Tibial nerve (tissue), 4 donors: ENCODE results near the gene LRBA. TPM values are rescaled to one million over a fixed set of nuclear protein-coding genes. Genes with fewer than 3 reads are reported as not detected.

Experiments used
- DNase-seq, 2 donors: peaks; one replicate each; pipeline ENCODE4 v3.0.0-alpha.2; 2019; ENCODE audit warnings: low spot score in 2 of 2
- H3K27ac ChIP-seq, 4 donors: fragments of 200-600 bp; sonication (generic) in 3 of 4; one replicate each; pipeline ENCODE4 v1.5.1; 2017 to 2019; ENCODE audit warnings: mild to moderate bottlenecking in 1 of 4
- H3K27me3 ChIP-seq, 2 donors: fragments of 200-600 bp; sonication (generic) in 1 of 2; one replicate each; pipeline versions ENCODE4 v1.5.1 to v1.6.0; 2017 to 2019
- H3K36me3 ChIP-seq, 3 donors: fragments of 200-600 bp; sonication (generic); one replicate each; pipeline ENCODE4 v1.5.1; 2018 to 2019
- H3K4me1 ChIP-seq, 4 donors: fragments of 200-600 bp; sonication (generic) in 3 of 4; one replicate each; pipeline ENCODE4 v1.5.1; 2017 to 2019
- H3K4me3 ChIP-seq, 4 donors: fragments of 200-600 bp; sonication (generic) in 3 of 4; one replicate each; pipeline ENCODE4 v1.5.1; 2017 to 2019; ENCODE audit warnings: mild to moderate bottlenecking in 1 of 4, moderate library complexity in 1 of 4
- H3K9me3 ChIP-seq, 4 donors: fragments of 200-600 bp; sonication (generic) in 3 of 4; one replicate each; pipeline ENCODE4 v1.5.1; 2017 to 2019
- CTCF ChIP-seq, 5 experiments: fragments of 200-600 bp in 3 of 5; fragments of 450-650 bp in 2 of 5; sonication (generic) in 3 of 5; IDR thresholded peaks; one replicate each; pipeline ENCODE4 v1.5.1; 2016 to 2019; ENCODE audit warnings: antibody characterized with exemption in 5 of 5, mild to moderate bottlenecking in 3 of 5, moderate library complexity in 2 of 5
- EP300 ChIP-seq, 2 donors: sonication (generic); formaldehyde crosslinking; IDR thresholded peaks; one replicate each; pipeline ENCODE4 v1.6.1; 2017; ENCODE audit warnings: antibody characterized with exemption in 2 of 2, mild to moderate bottlenecking in 1 of 2
- POLR2A ChIP-seq, 2 donors: fragments of 450-650 bp; IDR thresholded peaks; one replicate each; pipeline ENCODE4 v1.6.1; 2017; ENCODE audit warnings: antibody characterized with exemption in 2 of 2, mild to moderate bottlenecking in 2 of 2, moderate library complexity in 2 of 2
- WGBS, 2 donors: methylation state at CpG; one replicate each; pipeline ENCODE4 v1.1.5; 2018; 5-methylcytosine and 5-hydroxymethylcytosine counted together
- total RNA-seq, 4 donors: library from RNA; depleted of rRNA; stranded (reverse); fragments of >200 nt; gene quantifications; one replicate each; pipeline ENCODE4 v1.1.0, GENCODE V29; 2016

Gene LRBA
- total RNA-seq, 4 donors from 2014 or later = 35.4 to 43.1 (median 38.0) TPM

DNA sequence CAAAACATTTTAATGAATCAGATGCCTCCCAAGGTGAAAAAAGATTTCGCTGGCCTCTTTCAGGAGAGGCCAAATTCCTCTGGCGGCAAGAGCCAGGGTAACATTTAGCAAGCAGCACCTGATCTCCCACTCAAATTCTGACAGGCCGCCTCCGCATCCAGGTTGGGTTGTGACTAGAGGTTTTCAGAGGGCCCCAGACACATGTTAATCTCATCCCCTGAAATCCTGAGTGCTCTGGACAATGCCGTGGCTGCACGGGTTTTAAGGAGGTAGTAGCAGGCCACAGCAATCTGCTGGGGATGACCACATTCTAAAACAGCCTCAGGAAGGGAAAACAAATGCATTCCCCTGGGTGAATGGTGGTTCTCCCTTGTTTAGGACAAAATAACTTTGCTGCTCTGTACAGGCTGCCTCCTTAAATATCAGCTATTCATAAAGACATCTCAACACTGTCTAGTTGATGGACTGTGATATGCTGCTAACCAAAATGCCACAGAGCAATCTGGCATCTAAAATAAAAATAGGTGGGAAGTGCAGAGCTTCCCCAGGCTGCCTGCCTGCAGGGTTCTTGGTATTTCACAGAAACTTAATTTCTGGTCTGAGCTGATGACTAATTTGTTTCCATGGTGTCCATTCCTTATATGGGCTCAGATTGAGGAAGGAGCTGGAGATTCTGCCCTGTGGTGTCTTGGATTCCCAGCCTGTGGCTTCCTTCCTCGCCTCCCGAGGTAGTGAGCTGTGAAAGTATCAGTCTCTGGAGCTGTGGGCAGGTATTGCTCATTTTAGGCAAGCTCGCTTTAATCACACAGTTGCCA lies 734.8 kb downstream of the LRBA start:
- H3K9me3 ChIP-seq = peaks cover 0 to 24% (median 1%) of the 10 kb centered on the region in 4 donors
- no peak for DNase-seq
- H3K36me3 ChIP-seq = peaks cover 5 to 67% (median 10%) of the 10 kb centered on the region in 3 donors
- no peak overlapping the region for H3K27ac ChIP-seq
- no peaks in the 10 kb centered on the region for H3K4me1 ChIP-seq
- WGBS, 2 donors = 54 to 61% methylated on average over 9 of the region's 9 CpGs
- TF ChIP-seq CTCF (IDR thresholded peaks at IDR 0.05) (no peak), POLR2A (IDR thresholded peaks at IDR 0.05) (no peak), EP300 (IDR thresholded peaks at IDR 0.05) (no peak)
- H3K27me3 ChIP-seq = no peaks in the 10 kb centered on the region
- no peak overlapping the region for H3K4me3 ChIP-seq

GRCh38 chr4:150278206-150278605 lies 736.9 kb downstream of the LRBA start:
- DNase-seq = no peak
- no peak overlapping the region for H3K4me3 ChIP-seq
- 88 to 95% methylated on average over 2 of the region's 2 CpGs for WGBS, 2 donors
- H3K36me3 ChIP-seq = peaks cover 5 to 81% (median 10%) of the 10 kb centered on the region in 3 donors
- H3K27me3 ChIP-seq = no peaks in the 10 kb centered on the region
- TF ChIP-seq EP300 (IDR thresholded peaks at IDR 0.05) (no peak), POLR2A (IDR thresholded peaks at IDR 0.05) (no peak), CTCF (IDR thresholded peaks at IDR 0.05) (no peak)
- H3K4me1 ChIP-seq = no peaks in the 10 kb centered on the region
- H3K27ac ChIP-seq = no peak overlapping the region
- peaks cover 0 to 30% (median 3%) of the 10 kb centered on the region in 4 donors for H3K9me3 ChIP-seq

DNA sequence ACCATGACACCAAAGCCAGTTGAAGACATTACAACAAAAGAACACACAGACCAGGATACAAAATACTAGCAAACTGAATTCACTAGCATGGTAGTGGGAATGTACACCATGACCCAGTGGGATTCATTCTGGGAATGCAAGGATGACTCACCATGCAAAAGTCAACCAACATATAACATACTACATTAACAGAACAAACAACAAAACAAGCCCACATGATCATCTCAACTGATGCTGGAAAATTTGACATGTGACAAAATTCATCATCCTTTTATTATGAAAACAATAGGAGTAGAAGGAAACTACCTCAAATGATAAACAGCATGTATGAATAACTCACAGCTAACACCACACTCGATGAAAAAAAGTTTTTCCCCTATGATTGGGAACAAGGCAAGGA lies 746.6 kb downstream of the LRBA start:
- no peak overlapping the region for H3K4me3 ChIP-seq
- H3K36me3 ChIP-seq = peaks cover 0 to 62% (median 0%) of the 10 kb centered on the region in 3 donors
- H3K4me1 ChIP-seq = no peaks in the 10 kb centered on the region
- H3K27ac ChIP-seq = no peak overlapping the region
- WGBS, 2 donors = 90 to 95% methylated on average over 1 of the region's 1 CpG
- no peak for TF ChIP-seq CTCF (IDR thresholded peaks at IDR 0.05)
- no peak for TF ChIP-seq EP300 (IDR thresholded peaks at IDR 0.05)
- TF ChIP-seq POLR2A (IDR thresholded peaks at IDR 0.05) = no peak
- no peak for DNase-seq
- H3K27me3 ChIP-seq = no peaks in the 10 kb centered on the region
- H3K9me3 ChIP-seq = peaks cover 0 to 10% (median 0%) of the 10 kb centered on the region in 4 donors

DNA sequence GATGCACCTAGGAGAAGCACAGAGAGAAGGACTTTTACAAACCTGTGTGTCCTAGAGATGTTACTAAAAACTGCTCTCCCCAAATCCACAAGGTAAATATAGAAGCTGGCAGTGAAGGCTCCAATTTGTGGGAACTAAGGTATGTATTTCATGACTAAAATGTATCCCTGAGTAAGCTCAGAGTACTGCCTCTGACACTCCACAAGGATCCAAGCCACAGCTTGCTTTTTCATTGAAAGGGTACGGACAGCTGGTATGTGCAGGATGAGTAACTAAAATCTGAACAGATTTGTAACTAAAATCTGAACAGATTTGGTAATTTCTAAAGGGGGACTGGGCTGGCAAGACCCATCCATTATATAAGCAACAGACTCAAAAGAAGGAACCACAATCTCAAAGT lies 749.3 kb downstream of the LRBA start:
- WGBS, 2 donors = 94 to 100% methylated on average over 1 of the region's 1 CpG
- Histone ChIP-seq H3K9me3 (peaks cover 0 to 2% (median 0%) of the 10 kb centered on the region in 4 donors), H3K27me3 (no peaks in the 10 kb centered on the region), H3K36me3 (peaks cover 0 to 40% (median 0%) of the 10 kb centered on the region in 3 donors), H3K4me1 (no peaks in the 10 kb centered on the region), H3K27ac (no peak overlapping the region), H3K4me3 (no peak overlapping the region)
- TF ChIP-seq EP300 (IDR thresholded peaks at IDR 0.05) (no peak), CTCF (IDR thresholded peaks at IDR 0.05) (no peak), POLR2A (IDR thresholded peaks at IDR 0.05) (no peak)
- no peak for DNase-seq

DNA sequence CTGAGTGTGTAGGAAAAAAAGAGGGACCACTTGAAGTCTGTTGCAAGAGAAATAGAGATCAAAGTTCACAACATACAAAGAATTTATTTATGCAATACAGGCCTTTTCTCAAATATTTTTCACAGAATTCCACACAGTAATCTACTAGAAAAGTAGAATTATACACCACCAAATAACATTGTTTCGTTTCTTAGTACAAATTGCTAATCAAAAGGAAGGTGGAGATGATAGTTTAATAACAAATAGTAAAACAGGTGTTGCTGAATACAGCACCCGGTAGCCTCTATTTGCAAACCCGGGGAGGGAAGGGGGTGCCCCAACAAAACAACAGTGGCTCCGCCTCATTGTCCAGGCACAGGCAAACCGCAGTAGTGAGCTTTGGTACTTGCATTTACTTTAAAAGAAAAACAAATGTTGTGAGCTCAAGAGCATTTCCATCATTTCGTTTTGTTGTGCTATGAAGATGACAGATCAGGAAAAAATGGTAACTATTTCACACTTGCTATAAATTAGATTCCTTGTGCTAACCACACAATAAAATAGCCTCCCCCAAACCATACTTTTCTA lies 750.4 kb downstream of the LRBA start:
- H3K4me3 ChIP-seq = no peak overlapping the region
- H3K36me3 ChIP-seq = peaks cover 0 to 29% (median 0%) of the 10 kb centered on the region in 3 donors
- no peak overlapping the region for H3K27ac ChIP-seq
- TF ChIP-seq POLR2A (IDR thresholded peaks at IDR 0.05) = no peak
- TF ChIP-seq EP300 (IDR thresholded peaks at IDR 0.05) = no peak
- TF ChIP-seq CTCF (IDR thresholded peaks at IDR 0.05) = no peak
- H3K9me3 ChIP-seq = no peaks in the 10 kb centered on the region
- 70 to 72% methylated on average over 6 of the region's 6 CpGs for WGBS, 2 donors
- DNase-seq = no peak
- no peaks in the 10 kb centered on the region for H3K4me1 ChIP-seq
- no peaks in the 10 kb centered on the region for H3K27me3 ChIP-seq
